GM19238 (cell line): ENCODE data around the gene RPE.
A peak's percentile ranks its signal among the peaks of the same experiment; 100 is the strongest.

Experiments used
- DNase-seq: peaks from one replicate; pipeline ENCODE4 v3.0.0; 2011; ENCODE audit warnings: low spot score; ENCODE audit not compliant: insufficient read length

RPE gene

DNA sequence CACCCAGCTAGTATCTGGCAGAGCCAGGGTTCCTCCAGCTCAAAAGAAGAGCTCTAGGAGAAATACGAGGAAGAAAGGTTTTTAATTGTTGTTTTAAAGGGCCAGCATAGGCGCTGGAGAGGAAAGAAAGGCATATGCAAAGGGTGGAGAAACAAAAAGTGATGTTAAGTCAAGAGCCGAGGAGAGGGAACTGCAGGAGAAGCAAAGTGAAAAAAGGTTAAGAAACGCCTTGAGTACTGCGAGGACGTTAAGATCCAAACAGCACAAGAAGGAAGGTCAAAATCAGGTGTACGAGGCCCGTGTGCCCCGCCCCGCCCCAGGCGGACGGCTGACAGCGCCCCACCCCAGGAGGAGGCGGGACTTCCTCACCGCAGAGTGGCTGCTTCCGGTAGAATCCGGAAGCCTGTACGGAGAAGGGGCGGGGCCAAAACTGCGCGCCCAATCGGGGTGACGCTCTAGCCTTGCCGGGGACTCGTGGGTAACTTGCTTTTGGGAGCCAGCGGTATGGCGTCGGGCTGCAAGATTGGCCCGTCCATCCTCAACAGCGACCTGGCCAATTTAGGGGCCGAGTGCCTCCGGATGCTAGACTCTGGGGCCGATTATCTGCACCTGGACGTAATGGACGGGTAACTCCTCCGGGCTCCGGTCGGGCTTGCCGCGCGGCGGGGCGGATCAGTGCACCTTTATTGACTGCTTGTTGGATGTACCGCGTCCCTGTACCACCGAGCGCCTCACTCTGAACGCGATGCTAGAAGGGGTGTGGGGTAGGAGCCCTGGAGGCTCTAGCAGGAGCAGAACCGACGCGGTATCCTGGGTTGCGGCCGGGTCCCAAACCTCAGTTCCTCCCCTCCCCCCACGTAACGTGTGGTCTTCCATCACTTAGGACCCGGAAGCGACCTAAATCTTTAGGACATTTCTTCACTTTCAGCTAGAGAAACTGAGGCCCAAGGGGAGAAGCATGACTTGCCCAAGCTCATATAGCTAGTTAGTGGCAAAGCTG is at the start of gene RPE:
Gene RPE, plus strand, starts transcription at position 481 of the 1,000 bp plus-strand sequence. Its CDS starts 24 bp downstream, at position 505.
- DNase-seq: peak; percentile 75

DNA sequence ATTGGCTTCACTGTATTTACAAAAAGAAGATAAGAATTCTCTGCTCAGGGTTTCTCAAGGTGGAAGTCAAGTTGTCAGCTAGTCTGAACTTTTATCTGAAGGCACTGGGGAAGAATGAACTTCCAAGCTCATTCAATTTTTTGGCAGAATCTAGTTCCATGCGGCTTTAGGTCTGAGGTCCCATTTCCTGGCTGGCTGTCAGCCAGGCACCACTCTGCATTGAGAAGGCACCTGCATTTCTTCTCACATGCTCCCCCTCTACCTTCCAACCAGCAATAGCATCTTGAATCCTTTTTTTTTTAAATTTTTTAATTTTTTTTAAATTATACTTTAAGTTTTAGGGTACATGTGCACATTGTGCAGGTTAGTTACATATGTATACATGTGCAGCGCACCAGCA is 46.2 kb upstream of the RPE start:
- no peak for DNase-seq

DNA sequence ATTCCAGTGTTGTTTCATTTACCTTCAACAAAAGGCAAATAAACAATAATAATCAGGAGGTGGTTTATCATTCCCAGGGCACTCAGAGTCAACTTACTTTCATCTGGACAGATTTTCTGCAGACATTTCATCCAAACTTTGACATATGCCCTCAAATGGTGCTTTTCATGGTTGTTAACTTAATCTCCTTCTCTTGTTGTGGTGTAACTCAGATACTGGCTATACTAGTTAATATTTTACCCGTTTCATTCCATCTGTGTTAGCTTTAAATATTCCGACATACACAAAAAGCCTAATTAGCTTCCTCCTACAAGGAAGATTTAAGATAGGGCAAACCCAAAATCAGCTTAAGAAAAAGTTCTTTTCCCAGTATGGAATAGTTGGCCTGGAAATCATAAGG is 44.4 kb upstream of the RPE start:
- no peak for DNase-seq

DNA sequence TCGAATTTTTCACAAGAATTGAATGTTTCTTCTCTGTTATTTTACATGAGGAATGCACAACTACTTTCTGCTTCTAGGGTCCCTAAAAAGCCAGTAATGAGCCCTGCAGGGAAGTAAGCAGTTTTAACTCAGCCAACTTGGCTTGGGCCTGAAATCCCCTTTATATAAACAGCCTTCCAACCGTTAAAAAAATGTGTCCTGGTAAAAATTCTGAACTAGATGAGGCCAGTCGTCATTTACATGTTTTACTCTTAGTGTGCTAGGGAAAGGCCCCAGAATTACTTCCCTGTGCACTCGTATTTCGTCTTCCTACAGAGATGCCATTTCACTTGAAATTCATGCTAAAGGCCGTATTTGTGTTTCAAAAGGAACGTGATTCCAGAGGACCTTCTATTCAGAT is 42.4 kb upstream of the RPE start:
- DNase-seq: no peak

DNA sequence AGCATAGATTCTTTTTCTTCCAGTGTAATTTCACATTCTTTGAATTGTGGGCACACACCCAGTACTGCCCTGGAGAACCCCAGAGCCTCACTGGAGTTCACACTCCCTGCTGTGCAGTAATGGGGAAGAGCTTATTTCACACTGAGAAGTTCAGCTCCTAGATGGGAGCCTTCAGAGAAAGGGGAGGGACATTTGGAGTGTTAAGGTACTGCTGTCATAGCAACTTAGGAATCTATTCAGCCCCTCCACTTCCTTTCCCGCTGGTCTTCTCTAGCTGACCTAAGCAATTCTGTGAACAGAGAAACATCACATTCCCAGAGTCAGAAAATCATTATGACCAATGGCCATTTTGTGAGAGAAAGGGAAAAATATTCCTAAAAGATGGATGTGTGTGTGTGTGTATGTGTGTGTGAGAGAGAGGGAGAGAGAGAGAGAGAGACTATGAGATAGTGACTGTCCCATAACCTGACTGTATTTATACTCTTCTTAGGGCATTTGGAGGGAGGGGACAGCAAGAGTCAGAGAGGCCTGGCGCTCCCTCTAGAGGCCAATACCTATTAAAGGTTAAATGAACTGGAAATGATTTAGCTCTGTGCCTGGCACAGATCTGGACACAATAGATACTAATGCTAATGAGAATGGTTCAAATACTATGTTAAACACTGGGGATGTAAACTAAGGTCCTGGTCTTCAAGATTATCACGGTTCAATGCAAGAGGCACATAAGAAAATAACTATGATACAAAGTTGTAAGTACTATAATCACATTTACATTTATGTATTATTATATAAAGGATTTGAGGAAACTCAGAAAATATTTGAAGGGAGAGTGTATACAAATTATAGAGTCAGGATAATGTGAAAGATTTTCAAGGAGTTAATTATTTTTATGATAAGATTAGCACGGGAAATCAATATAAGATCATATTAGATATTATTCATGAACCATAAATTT is 41.5 kb upstream of the RPE start:
- peak; percentile 24 for DNase-seq

DNA sequence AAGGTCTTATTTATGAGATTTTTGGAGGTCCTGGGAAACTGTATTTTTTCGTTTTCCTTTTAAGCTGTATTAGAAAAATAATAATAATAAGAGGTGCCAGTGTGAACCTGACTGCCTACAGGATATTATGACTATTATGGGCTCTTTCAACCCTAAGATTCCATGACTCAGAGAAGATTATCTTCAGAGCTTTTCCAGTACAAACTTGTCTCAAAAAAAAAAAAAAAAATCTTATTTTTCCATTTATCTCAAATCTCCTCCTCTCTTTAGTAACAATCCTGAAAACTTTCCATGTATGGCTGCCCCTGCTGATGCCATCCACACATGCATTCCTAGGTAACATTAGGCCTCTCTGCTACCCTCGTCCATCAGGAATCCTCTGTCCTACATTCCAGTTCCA is 36.7 kb upstream of the RPE start:
- no peak for DNase-seq

DNA sequence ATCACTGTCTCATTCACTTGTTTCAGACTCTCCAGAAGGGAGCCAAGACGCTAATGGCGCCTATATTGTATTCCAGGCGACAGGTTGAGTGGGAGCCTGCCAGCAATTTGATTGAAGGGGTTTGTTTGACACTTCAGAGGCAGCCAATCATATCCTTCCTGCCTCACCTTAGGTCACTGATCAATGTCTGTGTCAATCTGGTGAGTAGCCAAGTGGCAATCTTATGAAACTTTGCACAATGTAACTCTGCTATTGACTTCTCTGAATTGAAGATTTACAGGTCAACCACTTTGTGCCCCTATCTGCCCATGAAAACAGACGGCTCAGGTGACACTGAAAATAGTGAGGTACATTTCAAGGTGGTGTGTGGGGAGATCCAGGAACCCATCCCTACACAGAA is 32.7 kb upstream of the RPE start:
- DNase-seq: no peak

DNA sequence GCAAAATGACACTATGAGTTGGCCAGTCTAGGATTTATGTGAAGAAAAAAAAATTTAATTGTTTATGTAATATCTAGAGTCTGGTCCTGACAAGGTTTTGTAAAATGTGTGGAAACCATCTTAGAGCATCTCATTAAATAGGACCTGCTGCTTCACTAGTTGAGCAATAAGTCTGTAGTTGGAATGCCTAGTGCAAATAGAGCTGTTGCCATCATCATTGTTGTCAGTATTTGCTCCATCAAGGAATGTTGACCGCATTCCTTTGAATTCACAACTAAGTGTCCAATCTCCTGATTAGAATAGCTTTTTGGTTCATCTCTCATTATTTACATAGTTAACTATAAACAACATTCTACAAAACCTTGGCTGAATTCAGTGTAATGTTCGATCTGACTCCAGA is 32.2 kb upstream of the RPE start:
- DNase-seq: no peak

DNA sequence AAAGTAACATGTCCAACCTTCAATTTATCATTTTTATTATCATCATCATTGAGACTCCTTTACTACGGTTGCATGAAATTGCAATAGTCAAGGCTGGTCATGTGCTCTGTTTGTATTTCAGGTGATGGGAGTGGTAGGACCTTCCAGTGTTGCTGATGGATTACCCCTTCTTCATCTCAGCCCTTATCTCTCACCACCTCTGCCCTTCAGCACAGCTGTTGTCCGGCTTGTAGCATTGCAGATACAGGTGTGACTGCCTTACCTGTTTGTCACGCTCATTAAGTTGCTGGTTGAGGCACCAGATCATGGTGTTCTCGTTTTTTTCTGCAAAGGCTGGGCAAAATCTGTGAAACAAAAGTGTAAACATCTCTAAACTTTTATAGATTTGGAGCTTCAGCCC is 31.7 kb upstream of the RPE start:
- no peak for DNase-seq

DNA sequence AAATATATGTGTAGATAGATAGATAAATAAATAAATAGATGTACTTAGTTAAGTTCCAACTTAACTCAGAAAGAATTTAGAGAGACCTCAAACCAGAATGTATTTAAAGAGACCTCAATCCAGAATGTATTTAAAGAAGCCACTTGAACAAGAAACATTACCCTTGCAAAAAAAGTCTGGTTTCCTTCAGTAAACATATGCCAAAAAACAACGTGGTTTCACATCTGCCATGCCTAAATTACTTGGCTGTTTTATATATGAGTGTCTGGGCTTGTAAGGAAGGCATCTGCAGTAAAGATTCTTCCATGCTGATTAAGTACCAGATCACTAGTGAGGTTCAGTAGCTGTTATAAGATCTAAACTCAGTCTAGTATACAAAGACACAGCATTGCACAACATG is 29.1 kb upstream of the RPE start:
- DNase-seq: no peak

DNA sequence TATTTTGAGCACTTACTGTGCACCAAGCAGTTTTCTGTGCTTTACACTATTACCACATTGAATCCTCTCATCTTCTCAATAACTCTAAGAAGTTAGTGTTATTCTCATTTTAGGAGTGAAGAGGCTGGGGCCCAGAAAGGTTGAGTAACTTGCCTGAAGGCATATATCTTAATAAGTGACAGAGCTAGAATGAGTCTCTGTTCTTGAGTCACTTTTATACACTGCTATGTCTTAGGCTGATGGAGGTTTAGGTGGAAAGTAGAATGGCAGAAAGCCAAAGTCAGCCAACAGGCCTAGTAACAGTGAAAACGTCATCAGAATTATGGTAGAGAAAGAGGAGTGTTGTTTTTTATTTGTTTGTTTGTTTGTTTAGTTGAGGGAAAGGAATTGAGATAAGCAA is 27.9 kb upstream of the RPE start:
- DNase-seq: no peak

DNA sequence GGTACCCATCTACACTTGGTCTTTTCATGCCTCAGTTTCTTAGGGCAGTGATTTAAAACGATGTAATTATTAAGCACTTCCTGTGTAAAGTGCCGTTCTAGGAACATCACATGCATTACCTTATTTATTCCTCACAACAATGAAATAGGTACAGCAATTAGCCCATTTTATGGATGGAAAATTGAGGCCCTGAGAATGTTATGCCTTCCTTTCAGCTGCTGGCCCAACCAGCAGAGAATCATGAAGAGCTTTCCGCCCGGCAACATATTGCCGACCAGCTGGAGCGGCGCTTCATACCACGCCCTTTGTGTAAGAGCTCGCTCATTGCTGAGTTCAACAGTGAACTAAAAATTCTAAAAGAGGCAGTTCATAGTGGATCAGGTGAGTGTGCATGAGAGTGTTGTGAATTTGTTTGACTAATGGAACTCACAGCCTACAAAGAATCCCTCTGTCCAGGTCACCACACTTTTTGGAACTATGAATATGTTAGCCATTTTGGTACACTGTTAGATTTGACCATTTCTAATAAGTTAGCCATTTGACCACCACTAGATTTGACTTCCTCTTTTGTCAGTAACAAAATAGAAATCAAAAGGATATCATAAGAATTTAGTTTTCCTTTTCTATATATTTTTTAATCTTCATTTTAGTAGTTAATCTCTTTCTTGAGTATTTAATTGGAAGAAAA is 25.6 kb upstream of the RPE start:
- no peak for DNase-seq

DNA sequence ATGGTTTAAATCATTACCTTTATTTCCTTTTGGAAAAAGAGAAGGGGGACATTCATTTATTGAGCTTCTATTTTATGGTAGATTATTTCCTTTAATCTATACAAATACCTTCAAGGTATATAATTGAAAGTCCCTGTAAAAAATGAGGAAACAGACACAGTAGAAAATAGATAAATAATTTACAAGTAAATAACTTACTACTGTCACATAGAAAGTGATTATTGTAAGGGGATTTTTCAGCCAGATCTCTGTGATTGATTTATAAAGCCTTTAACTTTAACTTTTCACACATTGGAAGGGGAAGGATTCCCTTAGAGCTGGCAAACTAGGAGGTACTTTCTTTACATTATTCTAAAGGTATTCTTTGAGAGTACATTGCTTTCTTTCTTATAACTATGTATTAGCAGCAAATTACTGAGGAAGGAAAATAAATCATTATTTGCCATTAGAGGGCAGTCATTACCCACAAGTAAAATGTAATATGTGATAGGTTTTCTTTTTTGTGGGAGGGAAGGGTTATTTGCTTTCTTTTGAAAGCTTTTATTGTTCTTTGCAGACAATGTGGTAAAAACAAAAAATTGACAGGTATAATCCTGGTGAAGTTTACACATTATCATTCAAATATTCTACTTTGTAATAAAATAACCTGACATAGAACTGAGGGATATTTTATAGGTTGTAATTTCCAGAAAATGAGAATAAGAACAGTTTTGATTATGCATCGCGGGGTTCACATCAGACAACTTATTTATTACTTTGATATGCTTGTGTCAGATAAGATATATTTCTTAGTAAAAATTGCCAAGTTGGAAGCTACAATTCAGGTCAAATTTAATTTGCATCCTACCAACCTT is 24.8 kb upstream of the RPE start:
- DNase-seq: no peak

DNA sequence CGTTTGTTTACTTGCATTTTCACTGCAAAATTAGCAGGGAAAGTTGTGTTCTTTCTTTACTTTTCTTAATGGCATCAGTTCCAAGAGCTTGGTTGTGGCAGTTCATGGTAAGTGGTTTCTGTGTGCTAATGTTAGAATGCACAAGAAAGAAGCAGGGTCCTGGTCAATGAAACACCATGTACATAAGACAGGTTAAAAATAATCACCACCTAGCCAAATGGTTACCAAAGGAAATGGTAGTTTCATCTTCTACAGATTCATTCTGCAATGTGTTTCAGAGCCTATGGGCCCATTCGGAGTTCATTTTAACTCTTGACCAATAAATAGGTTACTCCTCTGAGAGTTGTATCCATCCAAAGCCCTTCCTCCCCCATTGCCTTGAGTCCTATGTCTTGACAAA is 18.1 kb upstream of the RPE start:
- no peak for DNase-seq

DNA sequence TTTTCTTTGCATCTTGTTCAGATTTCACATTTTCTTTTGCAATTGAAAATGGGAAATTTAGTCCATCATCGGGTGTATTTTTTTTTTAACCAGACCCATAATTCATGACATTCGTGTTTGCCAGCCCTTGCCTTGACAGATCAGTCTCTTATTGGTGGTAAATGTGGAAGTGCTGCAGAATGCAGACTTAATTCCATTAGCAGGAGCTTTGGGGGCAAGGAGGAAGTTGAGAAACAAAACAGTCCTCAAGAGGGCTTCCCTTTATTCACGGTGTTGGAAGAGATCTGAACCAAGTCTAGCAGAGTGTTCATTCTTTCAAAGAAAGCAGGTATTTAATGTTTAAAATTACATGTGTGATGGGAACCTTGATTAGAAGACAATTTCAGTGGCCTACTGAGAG is 16.6 kb upstream of the RPE start:
- DNase-seq: no peak

DNA sequence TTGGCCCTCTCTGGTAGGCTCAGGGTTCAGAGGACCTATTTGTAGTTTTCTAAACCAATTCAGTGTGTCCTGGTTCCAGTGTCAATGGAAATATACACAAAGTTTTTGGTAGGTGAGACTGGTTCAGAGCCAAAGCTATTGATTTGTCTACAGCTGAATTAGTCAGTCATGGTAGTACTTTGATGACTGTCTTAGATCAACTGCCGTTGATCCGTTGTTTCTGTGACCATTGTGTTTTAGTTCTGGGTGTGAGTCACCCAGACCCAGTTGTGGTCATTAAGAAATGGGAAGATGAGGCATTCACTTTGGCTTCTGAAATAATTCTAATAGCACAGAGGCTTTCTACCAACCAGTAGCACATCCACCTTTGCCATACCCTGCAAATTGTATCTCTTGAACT is 16.0 kb upstream of the RPE start:
- no peak for DNase-seq

DNA sequence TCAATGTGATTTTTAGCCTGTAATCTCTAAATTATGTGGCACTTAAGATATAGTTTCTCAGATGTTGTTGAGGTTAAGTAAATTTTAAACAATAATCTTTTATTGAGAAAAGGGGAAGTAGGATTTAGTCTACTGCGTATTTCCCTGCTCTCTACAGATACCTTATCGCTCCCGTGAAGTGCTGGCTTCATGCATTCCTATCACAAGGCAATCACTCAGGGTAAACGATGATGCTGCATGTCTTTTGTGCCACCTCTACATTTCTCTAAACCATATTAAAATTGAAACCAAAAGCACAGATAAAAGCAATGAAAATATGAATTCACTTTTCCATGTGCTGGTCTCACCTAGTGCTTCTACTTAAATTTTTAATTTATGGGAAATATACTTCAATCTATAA is 14.4 kb upstream of the RPE start:
- no peak for DNase-seq

DNA sequence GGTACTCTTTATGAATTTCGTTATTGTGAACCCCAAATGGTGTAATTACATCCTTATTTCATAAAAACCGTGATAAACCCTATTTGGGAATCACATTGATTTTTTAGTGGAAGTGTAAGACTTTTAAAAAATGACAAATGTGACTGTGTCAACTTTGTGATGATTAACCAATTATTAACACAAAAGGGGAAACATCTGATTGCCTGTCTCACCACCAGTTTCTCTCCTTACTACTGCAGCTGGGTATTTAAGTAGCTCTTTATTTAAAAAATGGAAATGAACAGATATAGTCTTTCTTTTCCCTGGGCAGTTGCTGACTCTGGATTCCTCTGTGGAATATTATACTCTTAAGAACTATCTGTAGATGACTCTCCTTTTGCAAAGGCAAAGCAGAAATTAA is 11.6 kb upstream of the RPE start:
- no peak for DNase-seq

DNA sequence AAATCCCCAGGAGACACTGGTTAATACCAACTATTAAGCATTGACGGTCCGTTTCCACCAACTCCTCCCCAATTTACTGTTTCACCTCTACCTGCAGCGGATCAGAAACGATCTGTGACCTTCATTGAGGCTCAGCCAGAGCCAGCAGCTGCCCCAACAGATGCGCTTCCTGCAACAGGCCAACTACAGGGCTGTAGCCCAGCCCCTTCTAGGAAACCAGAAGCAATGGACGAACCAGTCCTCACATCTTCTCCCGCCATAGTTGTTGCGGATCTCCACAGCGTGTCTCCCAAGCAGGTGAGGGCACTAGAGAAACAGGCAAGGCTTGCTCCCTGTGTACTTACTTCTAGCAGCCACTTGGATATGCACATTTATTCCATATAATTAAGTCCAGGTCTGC is 8.5 kb upstream of the RPE start:
- DNase-seq: no peak

DNA sequence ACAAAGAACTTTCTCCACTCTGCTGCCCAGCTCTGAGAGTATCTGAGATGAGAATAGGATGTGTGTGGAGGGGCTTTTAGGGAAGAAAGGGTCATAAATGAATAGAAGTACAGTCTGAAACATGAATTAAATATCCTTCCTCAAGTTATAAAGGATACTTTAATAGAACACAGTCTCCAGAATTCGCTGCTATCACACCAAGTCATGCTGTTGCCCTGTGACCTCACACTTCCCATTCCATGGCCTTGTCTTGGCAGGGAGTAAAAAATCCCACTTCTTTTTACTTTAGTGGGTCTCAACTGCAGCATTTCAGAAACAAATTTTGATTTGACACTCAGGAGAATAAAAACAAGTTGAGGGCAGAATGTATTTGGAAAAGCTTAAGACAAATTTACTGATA is 3.8 kb upstream of the RPE start:
- no peak for DNase-seq
